K562 (cell line): ENCODE measurements around the gene TNNT1. TPM values are rescaled to one million over a fixed set of nuclear protein-coding genes. Genes with fewer than 3 reads are reported as not detected.

Experiments used
- CBX8 ChIP-seq: fragments of 200-600 bp; sonication (generic); IDR thresholded peaks from 2 replicates; pipeline ENCODE4 v1.6.1; 2012; ENCODE audit warnings: borderline replicate concordance, mixed run types, low read depth, mild to moderate bottlenecking, moderate library complexity, mixed read lengths, low read length, control low read depth, inconsistent platforms; ENCODE audit not compliant: poor library complexity, severe bottlenecking; ENCODE audit errors: extremely low read depth
- CCNT2 ChIP-seq: IDR thresholded peaks from 2 replicates; pipeline ENCODE4 v1.6.1; 2011; ENCODE audit warnings: borderline replicate concordance, low read depth, mild to moderate bottlenecking, moderate library complexity, mixed read lengths, low read length; ENCODE audit not compliant: insufficient read length; ENCODE audit errors: extremely low read depth
- DIDO1 ChIP-seq: fragments of 450-650 bp; IDR thresholded peaks from 2 replicates; pipeline ENCODE4 v1.6.1; 2016; ENCODE audit warnings: low read depth, missing biosample characterization, missing genetic modification characterization
- DPF2 ChIP-seq: fragments of 450-650 bp; IDR thresholded peaks from 2 replicates; pipeline ENCODE4 v1.6.1; 2016
- EGR1 ChIP-seq: fragments of 450-650 bp; conservative IDR thresholded peaks from 2 replicates; pipeline ENCODE4 v1.6.1; 2017; ENCODE audit warnings: mild to moderate bottlenecking
- ETV5 ChIP-seq: sonication (generic); formaldehyde crosslinking; IDR thresholded peaks from 2 replicates; pipeline ENCODE4 v1.4.0; 2020; ENCODE audit warnings: low read depth, mild to moderate bottlenecking, missing genetic modification reagents
- HNRNPLL ChIP-seq: fragments of 200-400 bp; formaldehyde crosslinking; IDR thresholded peaks from 2 replicates; pipeline ENCODE4 v1.6.1; 2017; ENCODE audit warnings: low read length, low read depth, mild to moderate bottlenecking; ENCODE audit not compliant: poor library complexity, severe bottlenecking
- PHB2 ChIP-seq: fragments of 450-650 bp; IDR thresholded peaks from 2 replicates; pipeline ENCODE4 v1.6.1; 2017; ENCODE audit warnings: low read depth
- PHF8 ChIP-seq: fragments of 200-600 bp; sonication (generic); IDR thresholded peaks from 2 replicates; pipeline ENCODE4 v1.6.1; 2012; ENCODE audit warnings: mixed run types, mild to moderate bottlenecking, inconsistent platforms, low read length, moderate library complexity, borderline replicate concordance
- PML ChIP-seq: IDR thresholded peaks from 2 replicates; pipeline ENCODE4 v1.6.1; 2012; ENCODE audit warnings: low read length, inconsistent platforms
- SP1 ChIP-seq: sonication (generic); formaldehyde crosslinking; IDR thresholded peaks from 2 replicates; pipeline ENCODE4 v1.8.1; 2022; ENCODE audit warnings: mild to moderate bottlenecking, missing genetic modification reagents
- TCF7L2 ChIP-seq: fragments of 150-350 bp; IDR thresholded peaks from 2 replicates; pipeline ENCODE4 v1.6.1; 2016; ENCODE audit warnings: low read depth, mild to moderate bottlenecking, low read length, moderate library complexity
- TCFL5 ChIP-seq: fragments of 250-450 bp; sonication (Bioruptor Pico); conservative IDR thresholded peaks from 2 replicates; pipeline ENCODE4 v1.6.1; 2021; ENCODE audit warnings: mild to moderate bottlenecking, moderate library complexity, matching md5 sums
- THAP7 ChIP-seq: fragments of 250-450 bp; sonication (Bioruptor Pico); IDR thresholded peaks from 2 replicates; pipeline ENCODE4 v1.5.0; 2021
- USF1 ChIP-seq: sonication (generic); formaldehyde crosslinking; IDR thresholded peaks from 2 replicates; pipeline ENCODE4 v1.9.0; 2022; ENCODE audit warnings: mild to moderate bottlenecking, missing genetic modification reagents
- ZNF12 ChIP-seq: sonication (generic); formaldehyde crosslinking; IDR thresholded peaks from 2 replicates; pipeline ENCODE4 v1.4.0; 2020; ENCODE audit warnings: mild to moderate bottlenecking, missing genetic modification reagents
- ZNF121 ChIP-seq: sonication (generic); formaldehyde crosslinking; conservative IDR thresholded peaks from 2 replicates; pipeline ENCODE4 v1.8.0; 2022; ENCODE audit warnings: missing genetic modification reagents
- ZNF224 ChIP-seq: sonication (generic); formaldehyde crosslinking; IDR thresholded peaks from 2 replicates; pipeline ENCODE4 v1.8.0; 2022; ENCODE audit warnings: mild to moderate bottlenecking, missing genetic modification reagents
- ZNF23 ChIP-seq: fragments of 250-450 bp; sonication (Bioruptor Pico); IDR thresholded peaks from 2 replicates; pipeline ENCODE4 v1.4.0; 2020; ENCODE audit warnings: mild to moderate bottlenecking
- ZNF644 ChIP-seq: fragments of 200-800 bp; sonication (Bioruptor generic); IDR thresholded peaks from 2 replicates; pipeline ENCODE4 v1.6.1; 2016; ENCODE audit warnings: low read depth, missing genetic modification characterization, missing compliant biosample characterization
- ZNF764 ChIP-seq: fragments of 250-450 bp; sonication (Bioruptor Pico); IDR thresholded peaks from 2 replicates; pipeline ENCODE4 v1.4.0; 2020; ENCODE audit warnings: low read depth, mild to moderate bottlenecking, moderate library complexity
- polyA plus RNA-seq, 8 experiments: library from polyadenylated mRNA; depleted of rRNA in 4 of 8; stranded (reverse) in 5 of 8; unstranded in 3 of 8; fragments of >200 nt; fragmentation: Nextera tagmentation in 2 of 8; fragmentation: Illumina TruSeq in 1 of 8; extraction: Ambion mirVana in 2 of 8; extraction: Trizol in 1 of 8; gene quantifications; 2 replicates each; pipeline versions ENCODE4 v1.2.1 to v1.2.3, GENCODE V29; 2011 to 2014; ENCODE audit warnings: inconsistent platforms in 1 of 8, missing spikeins in 1 of 8
- total RNA-seq, 7 experiments: library from RNA; depleted of rRNA in 6 of 7; stranded (reverse); fragments of >200 nt in 6 of 7; fragmentation: Illumina TruSeq in 2 of 7; extraction: Trizol in 2 of 7; gene quantifications; 2 replicates each; pipeline versions ENCODE4 v1.2.1 to v1.2.3, GENCODE V29; 2011 to 2021; ENCODE audit warnings: low replicate concordance in 1 of 7
- TF ChIP-seq, protein P1 (sequence below), 2 experiments: fragments of 450-650 bp in 1 of 2; sonication (generic) in 1 of 2; formaldehyde crosslinking; conservative IDR thresholded peaks; 2 replicates each; pipeline versions ENCODE4 v1.4.0 to v1.8.1; 2020 to 2022; ENCODE audit warnings: mild to moderate bottlenecking in 1 of 2, missing genetic modification reagents in 1 of 2

TNNT1 gene
- total and polyA plus RNA-seq, 9 of the 15 experiments (the other 6 are each of a cell fraction or from before 2014, with no cell fraction given), result 31.8 to 390 (median 227) TPM

DNA sequence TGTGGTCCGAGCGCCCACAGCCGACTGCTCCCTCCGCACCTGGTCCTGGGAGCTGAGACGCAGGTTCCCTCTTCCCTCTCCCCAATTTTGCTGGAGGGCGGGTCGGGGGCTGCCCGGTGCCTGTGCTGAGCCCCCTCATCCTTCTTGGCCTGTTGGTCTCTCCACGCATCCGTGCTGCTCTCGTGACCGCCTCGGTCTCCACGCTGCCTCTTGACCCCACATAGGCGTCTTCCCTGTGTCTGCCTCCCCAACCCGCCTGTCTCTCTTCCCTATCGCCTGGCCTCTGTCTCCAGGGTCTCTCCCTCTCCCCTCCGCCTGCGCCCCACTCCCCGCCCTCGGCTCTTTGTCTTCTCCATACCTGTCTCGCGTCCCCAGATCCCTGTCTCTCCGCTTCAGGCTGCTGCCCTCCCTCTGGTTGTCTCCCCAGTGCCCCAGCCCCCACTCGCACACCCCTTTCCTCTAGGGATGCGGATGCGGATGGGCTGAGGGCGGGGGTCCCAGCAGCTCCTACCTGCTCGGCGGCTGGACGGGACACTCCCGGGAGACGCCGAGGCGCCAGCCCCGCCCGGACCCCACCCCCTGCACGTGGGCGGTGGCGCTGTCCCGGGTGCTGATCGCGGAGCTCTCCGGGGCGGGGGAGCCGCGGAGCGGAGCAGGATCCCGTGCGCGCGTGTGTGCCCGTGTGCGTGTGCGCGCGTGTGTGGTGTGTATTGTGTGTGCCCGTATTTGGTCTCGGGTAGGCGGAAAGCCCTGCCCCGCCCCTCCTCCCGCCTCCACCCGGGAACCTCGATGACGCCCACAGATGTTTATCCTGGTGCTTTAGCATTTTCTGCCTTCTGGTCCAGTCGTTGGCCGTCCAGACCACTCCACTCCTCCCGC is 30.8 kb upstream of the TNNT1 start, which contains the start of gene SYT5 (continued):
- TF ChIP-seq THAP7 (no peak), ZNF121 (CRISPR knock-in tag) (0 out of 2 replicates have a peak, but pooled peaks have one; percentile 23), CCNT2 (peak; percentile 57), PHB2 (no peak), SP1 (CRISPR knock-in tag) (peak; percentile 87), TCFL5 (CRISPR knock-in tag) (no peak), ZNF764 (CRISPR knock-in tag) (no peak), PML (no peak), CBX8 (no peak), EGR1 (peak; percentile 98), ZNF224 (CRISPR knock-in tag) (peak; percentile 87), TCF7L2 (no peak), USF1 (CRISPR knock-in tag) (peak; percentile 85), ZNF23 (CRISPR knock-in tag) (no peak), HNRNPLL (no peak), DIDO1 (tag) (no peak), ZNF644 (tag) (no peak), ZNF12 (CRISPR knock-in tag) (0 out of 2 replicates have a peak, but pooled peaks have one; percentile 62), PHF8 (no peak), ETV5 (peak; percentile 58; the same call in 1 of the 2 replicates), DPF2 (no peak)
- TF ChIP-seq, protein P1, sequence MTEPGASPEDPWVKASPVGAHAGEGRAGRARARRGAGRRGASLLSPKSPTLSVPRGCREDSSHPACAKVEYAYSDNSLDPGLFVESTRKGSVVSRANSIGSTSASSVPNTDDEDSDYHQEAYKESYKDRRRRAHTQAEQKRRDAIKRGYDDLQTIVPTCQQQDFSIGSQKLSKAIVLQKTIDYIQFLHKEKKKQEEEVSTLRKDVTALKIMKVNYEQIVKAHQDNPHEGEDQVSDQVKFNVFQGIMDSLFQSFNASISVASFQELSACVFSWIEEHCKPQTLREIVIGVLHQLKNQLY (CRISPR knock-in tag; conservative IDR thresholded peaks at IDR 0.05), result no peak
